GM21619 (cell line): ENCODE results near the gene CCDC85C.

Experiments
- ATAC-seq: cut with Tn5 transposase; IDR thresholded peaks from one replicate; pipeline ENCODE4 v1.9.1; 2021; ENCODE audit not compliant: unreplicated experiment

The CCDC85C gene

GRCh38 chr14:99574099-99574880 lies 29.7 kb downstream of the CCDC85C start:
- no peak for ATAC-seq

- no peak for ATAC-seq
Measured at GRCh38 chr14:99573436-99574098, 30.4 kb downstream of the CCDC85C start.

GRCh38 chr14:99573000-99573330 lies 31.0 kb downstream of the CCDC85C start:
- ATAC-seq, result peak; percentile 52

GRCh38 chr14:99572173-99572999 lies 31.6 kb downstream of the CCDC85C start:
- no peak for ATAC-seq

- ATAC-seq, result no peak
Measured at GRCh38 chr14:99571303-99571986, 32.6 kb downstream of the CCDC85C start.

- no peak for ATAC-seq
Measured at GRCh38 chr14:99570544-99571302, 33.3 kb downstream of the CCDC85C start.

GRCh38 chr14:99569725-99570543 lies 34.1 kb downstream of the CCDC85C start:
- ATAC-seq, result no peak

GRCh38 chr14:99568567-99569560 lies 35.1 kb downstream of the CCDC85C start:
- no peak for ATAC-seq

- ATAC-seq, result no peak
Measured at GRCh38 chr14:99566390-99567354, 37.3 kb downstream of the CCDC85C start.

GRCh38 chr14:99566009-99566389 lies 38.0 kb downstream of the CCDC85C start:
- ATAC-seq, result no peak

- ATAC-seq, result no peak
Measured at GRCh38 chr14:99565383-99565782, 38.6 kb downstream of the CCDC85C start.

GRCh38 chr14:99564926-99565259 lies 39.1 kb downstream of the CCDC85C start:
- ATAC-seq, result no peak

- no peak for ATAC-seq
Measured at GRCh38 chr14:99564256-99564925, 39.6 kb downstream of the CCDC85C start.

GRCh38 chr14:99563749-99564129 lies 40.3 kb downstream of the CCDC85C start:
- ATAC-seq, result no peak

GRCh38 chr14:99562856-99563748 lies 40.9 kb downstream of the CCDC85C start:
- no peak for ATAC-seq

GRCh38 chr14:99561864-99562263 lies 42.1 kb downstream of the CCDC85C start:
- ATAC-seq, result no peak
